GM23338 (cell line): ENCODE results near the gene EIF2AK3. TPM values are rescaled to one million over a fixed set of nuclear protein-coding genes. Genes with fewer than 3 reads are reported as not detected.

ENCODE experiments used
- ATAC-seq: fragments of 200-7000 bp; cut with Tn5 transposase; 3 replicates; pipeline ENCODE4 v1.9.1; 2020
- DNase-seq: peaks from one replicate; pipeline ENCODE4 v3.0.0-alpha.2; 2015; ENCODE audit warnings: low spot score
- H2AFZ ChIP-seq: fragments of 200-600 bp; sonication (generic); 2 replicates; pipeline ENCODE4 v1.8.0; 2016; ENCODE audit warnings: antibody characterized with exemption, mild to moderate bottlenecking, moderate library complexity
- H3F3A ChIP-seq: fragments of 200-600 bp; sonication (generic); replicated peaks from 2 replicates; pipeline ENCODE4 v1.8.0; 2017; ENCODE audit warnings: antibody characterized with exemption, mixed run types, low read depth
- H3K27ac ChIP-seq: fragments of 200-600 bp; sonication (generic); 2 replicates; pipeline ENCODE4 v1.6.1; 2016; ENCODE audit warnings: low read depth
- H3K27me3 ChIP-seq: fragments of 200-600 bp; sonication (generic); 2 replicates; pipeline ENCODE4 v1.8.0; 2016; ENCODE audit warnings: mild to moderate bottlenecking, mixed run types, moderate library complexity; ENCODE audit not compliant: insufficient read depth
- H3K36me3 ChIP-seq: fragments of 200-600 bp; sonication (generic); 2 replicates; pipeline ENCODE4 v1.8.0; 2016; ENCODE audit warnings: mild to moderate bottlenecking; ENCODE audit not compliant: insufficient read depth
- H3K4me1 ChIP-seq: fragments of 200-600 bp; sonication (generic); 2 replicates; pipeline ENCODE4 v1.8.0; 2016; ENCODE audit warnings: mild to moderate bottlenecking, moderate library complexity; ENCODE audit not compliant: insufficient read depth
- H3K4me2 ChIP-seq: fragments of 200-600 bp; sonication (generic); 2 replicates; pipeline ENCODE4 v1.7.1; 2017; ENCODE audit warnings: mixed run types
- H3K4me3 ChIP-seq: fragments of 200-600 bp; sonication (generic); 2 replicates; pipeline ENCODE4 v1.6.1; 2016; ENCODE audit warnings: mixed run types
- H3K79me2 ChIP-seq: fragments of 200-600 bp; sonication (generic); replicated peaks from 2 replicates; pipeline ENCODE4 v1.8.0; 2017; ENCODE audit warnings: mild to moderate bottlenecking; ENCODE audit not compliant: insufficient read depth
- H3K9me2 ChIP-seq: fragments of 200-600 bp; sonication (generic); 2 replicates; pipeline ENCODE4 v1.8.0; 2017; ENCODE audit not compliant: insufficient read depth
- H4K20me1 ChIP-seq: fragments of 200-600 bp; sonication (generic); replicated peaks from 2 replicates; pipeline ENCODE4 v1.8.0; 2017; ENCODE audit warnings: mild to moderate bottlenecking; ENCODE audit not compliant: insufficient read depth
- H3K27ac Mint-ChIP-seq: 2 replicates; pipeline ENCODE4 v1.8.0; 2020; ENCODE audit warnings: inconsistent platforms, mild to moderate bottlenecking, moderate library complexity, mixed read lengths
- H3K27me3 Mint-ChIP-seq: 3 replicates; pipeline ENCODE4 v1.8.0; 2022; ENCODE audit warnings: low read depth, mild to moderate bottlenecking, moderate library complexity, mixed read lengths, inconsistent platforms; ENCODE audit not compliant: insufficient read depth, poor library complexity
- H3K36me3 Mint-ChIP-seq: 3 replicates; pipeline ENCODE4 v1.8.0; 2021; ENCODE audit warnings: low read depth, mild to moderate bottlenecking, inconsistent platforms, moderate library complexity, mixed read lengths
- H3K4me1 Mint-ChIP-seq: 3 replicates; pipeline ENCODE4 v1.8.0; 2020; ENCODE audit warnings: mild to moderate bottlenecking, inconsistent platforms, mixed read lengths
- H3K4me3 Mint-ChIP-seq: 3 replicates; pipeline ENCODE4 v1.8.0; 2021; ENCODE audit warnings: moderate library complexity, mild to moderate bottlenecking, inconsistent platforms, mixed read lengths
- H3K9me3 Mint-ChIP-seq: 3 replicates; pipeline ENCODE4 v1.8.0; 2020; ENCODE audit warnings: moderate library complexity, mild to moderate bottlenecking, inconsistent platforms, mixed read lengths
- CREB1 ChIP-seq: fragments of 250-450 bp; sonication (Bioruptor Pico); IDR thresholded peaks from 2 replicates; pipeline ENCODE4 v1.5.0; 2020; ENCODE audit warnings: low read depth, mild to moderate bottlenecking, moderate library complexity
- CTCF ChIP-seq, 2 experiments: fragments of 200-600 bp in 1 of 2; sonication (generic) in 1 of 2; conservative IDR thresholded peaks; 2 replicates each; pipeline versions ENCODE4 v1.5.1 to v1.6.1; 2016 to 2017; ENCODE audit warnings: antibody characterized with exemption in 2 of 2, low read depth in 2 of 2, mild to moderate bottlenecking in 2 of 2, moderate library complexity in 1 of 2
- ETS1 ChIP-seq: IDR thresholded peaks from 2 replicates; pipeline ENCODE4 v1.6.1; 2016; ENCODE audit warnings: antibody characterized with exemption
- EZH2 ChIP-seq: fragments of 200-600 bp; sonication (generic); IDR thresholded peaks from one replicate; pipeline ENCODE4 v1.8.0; 2017; ENCODE audit warnings: antibody characterized with exemption, mild to moderate bottlenecking, low read depth; ENCODE audit not compliant: unreplicated experiment
- EZH2phosphoT487 ChIP-seq: fragments of 200-600 bp; sonication (generic); IDR thresholded peaks from one replicate; pipeline ENCODE4 v1.8.1; 2018; ENCODE audit warnings: antibody characterized with exemption; ENCODE audit not compliant: unreplicated experiment
- JUNB ChIP-seq: IDR thresholded peaks from one replicate; pipeline ENCODE4 v1.6.1; 2016; ENCODE audit warnings: antibody characterized with exemption; ENCODE audit not compliant: unreplicated experiment
- NANOG ChIP-seq: IDR thresholded peaks from 2 replicates; pipeline ENCODE4 v1.6.1; 2016; ENCODE audit warnings: antibody characterized with exemption, borderline replicate concordance
- POLR2AphosphoS5 ChIP-seq: IDR thresholded peaks from 2 replicates; pipeline ENCODE4 v1.6.1; 2016; ENCODE audit warnings: antibody characterized with exemption, low read depth
- REST ChIP-seq: IDR thresholded peaks from one replicate; pipeline ENCODE4 v1.6.1; 2018; ENCODE audit warnings: antibody characterized with exemption; ENCODE audit not compliant: unreplicated experiment
- STAT1 ChIP-seq: IDR thresholded peaks from one replicate; pipeline ENCODE4 v1.6.1; 2016; ENCODE audit warnings: antibody characterized with exemption; ENCODE audit not compliant: unreplicated experiment
- ZNF114 ChIP-seq: fragments of 250-450 bp; sonication (Bioruptor Pico); IDR thresholded peaks from 2 replicates; pipeline ENCODE4 v1.5.0; 2020; ENCODE audit warnings: mild to moderate bottlenecking, moderate library complexity
- ZNF331 ChIP-seq: fragments of 250-450 bp; sonication (Bioruptor Pico); IDR thresholded peaks from 2 replicates; pipeline ENCODE4 v1.5.0; 2020; ENCODE audit warnings: low read depth, mild to moderate bottlenecking, moderate library complexity
- ZNF462 ChIP-seq: fragments of 250-450 bp; sonication (Bioruptor Pico); IDR thresholded peaks from 2 replicates; pipeline ENCODE4 v1.5.0; 2020; ENCODE audit warnings: mild to moderate bottlenecking, moderate library complexity
- polyA plus RNA-seq: library from polyadenylated mRNA; unstranded; fragments of >200 nt; fragmentation: Nextera tagmentation; extraction: Ambion mirVana; gene quantifications from 2 replicates; pipeline ENCODE4 v1.2.1, GENCODE V29; 2016
- total RNA-seq: library from RNA; depleted of rRNA; stranded (reverse); fragments of >200 nt; shearing (Covaris generic); gene quantifications from 2 replicates; pipeline ENCODE4 v1.2.3, GENCODE V29; 2014

EIF2AK3 gene
- total and polyA plus RNA-seq, 2 experiments from 2014 or later: 5.9 to 24.2 TPM

GRCh38 chr2:88556026-88556425, 71.2 kb downstream of the EIF2AK3 start:
- Histone ChIP-seq H3K36me3 (peaks cover 9% of the 10 kb centered on the region; the same call in 1 of the 2 replicates), H3F3A (no peaks in the 10 kb centered on the region), H3K4me1 (no peaks in the 10 kb centered on the region; the same call in 1 of the 2 replicates), H3K27me3 (no peaks in the 10 kb centered on the region), H3K79me2 (no peaks in the 10 kb centered on the region), H3K4me2 (no peak overlapping the region), H2AFZ (no peak overlapping the region), H3K4me3 (no peak overlapping the region), H3K27ac (no peak overlapping the region), H4K20me1 (0 out of 2 replicates have a peak, but pooled peaks cover 3% of the 10 kb centered on the region), H3K9me2 (no peaks in the 10 kb centered on the region)
- TF ChIP-seq NANOG: no peak
- TF ChIP-seq ETS1: no peak
- TF ChIP-seq CREB1: no peak
- no peak for TF ChIP-seq STAT1
- TF ChIP-seq ZNF331 (CRISPR knock-in tag): no peak
- no peak for TF ChIP-seq EZH2phosphoT487
- no peak for TF ChIP-seq ZNF114
- TF ChIP-seq EZH2: no peak
- TF ChIP-seq ZNF462 (CRISPR knock-in tag): no peak
- TF ChIP-seq POLR2AphosphoS5: no peak
- TF ChIP-seq JUNB: no peak
- TF ChIP-seq CTCF (conservative IDR thresholded peaks at IDR 0.05; ENCODE audit: low read depth in 2 of 2): no peak
- no peak for TF ChIP-seq REST
- Mint-ChIP-seq H3K36me3 (peaks cover 6% of the 10 kb centered on the region), H3K9me3 (no peaks in the 10 kb centered on the region), H3K4me3 (no peak overlapping the region), H3K27me3 (peaks cover 3% of the 10 kb centered on the region), H3K27ac (no peak overlapping the region; the same call in 1 of the 2 replicates), H3K4me1 (peaks cover 8% of the 10 kb centered on the region)
- ATAC-seq (no peak), DNase-seq (no peak)
